ELF-1 (cell line): ENCODE results near the gene IQCE.
A peak's percentile ranks its signal among the peaks of the same experiment; 100 is the strongest.

Source experiments
- DNase-seq: peaks from one replicate; pipeline ENCODE4 v3.0.0-alpha.2; 2016; ENCODE audit warnings: low read depth, low spot score

The IQCE gene

DNA sequence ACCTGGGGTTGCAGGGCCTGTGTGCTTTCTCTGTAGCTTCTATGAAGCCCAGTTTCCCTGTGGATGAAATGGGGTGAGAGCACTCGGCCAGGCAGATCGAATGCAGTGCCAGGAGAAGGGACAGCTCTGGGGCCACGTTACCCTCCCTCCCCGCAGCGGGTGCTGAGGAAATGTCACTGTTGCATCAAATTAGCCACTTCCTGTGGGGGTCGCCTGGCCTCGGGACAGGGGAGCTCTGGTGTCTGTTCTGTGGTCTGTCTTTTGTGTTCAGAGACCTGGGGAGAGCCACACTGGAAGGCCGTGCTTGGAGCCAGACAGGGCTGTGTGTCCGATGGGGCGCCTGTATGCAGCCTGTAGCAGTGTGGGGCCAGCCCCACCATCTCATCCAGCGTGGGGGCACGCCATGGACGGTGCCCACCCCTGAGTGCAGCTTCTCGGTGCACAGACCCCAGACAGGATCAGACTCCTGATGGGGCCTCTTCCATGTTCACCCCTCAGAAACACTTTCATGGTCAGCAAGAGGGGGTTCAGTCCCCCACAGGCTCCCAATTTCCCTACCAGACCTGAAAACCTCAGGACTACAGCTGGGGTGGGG is 86.6 kb downstream of the IQCE start:
- DNase-seq = peak; percentile 55

DNA sequence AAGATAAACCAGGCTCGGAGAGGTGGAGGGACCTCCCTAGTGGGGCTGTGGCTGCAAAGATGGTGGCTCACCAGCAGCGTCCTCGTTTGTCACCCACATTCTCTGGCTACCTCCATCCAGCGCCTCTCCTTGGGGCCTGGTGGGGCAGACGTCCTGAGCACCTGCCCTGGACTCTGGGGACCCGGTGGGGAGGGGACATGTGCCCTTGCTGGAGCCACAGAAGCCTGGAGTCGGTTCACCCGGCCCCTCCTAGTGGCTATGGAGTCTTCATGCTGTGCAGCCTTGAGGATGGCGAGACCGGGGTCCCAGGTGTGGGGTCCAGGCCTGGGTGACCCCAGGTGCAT is 87.5 kb downstream of the IQCE start:
- DNase-seq = no peak

DNA sequence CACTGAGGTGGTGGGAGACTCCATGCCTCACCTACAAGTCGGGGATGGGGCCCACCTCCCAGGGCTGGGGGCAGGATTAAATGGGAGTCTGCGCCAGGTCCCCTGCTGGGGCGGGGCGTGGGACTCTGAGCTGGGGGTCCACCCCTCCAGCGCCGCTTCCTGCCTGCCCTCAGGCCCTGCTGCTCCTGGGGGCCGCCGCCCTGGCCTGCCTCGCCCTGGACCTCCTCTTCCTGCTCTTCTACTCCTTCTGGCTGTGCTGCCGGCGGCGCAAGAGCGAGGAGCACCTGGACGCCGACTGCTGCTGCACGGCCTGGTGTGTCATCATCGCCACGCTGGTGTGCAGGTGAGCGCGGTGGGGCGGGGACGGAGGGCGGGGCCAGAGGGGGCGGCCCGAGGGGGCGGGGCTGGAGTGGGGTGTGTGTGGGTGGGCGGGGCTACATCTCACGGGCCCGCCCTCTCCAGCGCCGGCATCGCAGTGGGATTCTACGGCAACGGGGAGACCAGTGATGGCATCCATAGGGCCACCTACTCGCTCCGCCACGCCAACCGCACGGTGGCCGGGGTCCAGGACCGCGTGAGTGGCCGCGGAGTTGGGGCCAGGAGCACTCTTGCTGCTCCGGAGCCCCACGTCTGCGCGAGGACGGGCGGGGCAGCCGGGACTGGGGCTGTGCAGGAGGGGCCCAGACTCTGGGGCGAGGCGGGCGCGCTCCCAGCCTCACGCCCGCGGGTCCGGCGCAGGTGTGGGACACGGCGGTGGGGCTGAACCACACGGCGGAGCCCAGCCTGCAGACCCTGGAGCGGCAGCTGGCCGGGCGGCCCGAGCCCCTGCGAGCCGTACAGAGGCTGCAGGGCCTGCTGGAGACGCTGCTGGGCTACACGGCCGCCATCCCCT is 88.1 kb downstream of the IQCE start:
- DNase-seq = peak; percentile 77

DNA sequence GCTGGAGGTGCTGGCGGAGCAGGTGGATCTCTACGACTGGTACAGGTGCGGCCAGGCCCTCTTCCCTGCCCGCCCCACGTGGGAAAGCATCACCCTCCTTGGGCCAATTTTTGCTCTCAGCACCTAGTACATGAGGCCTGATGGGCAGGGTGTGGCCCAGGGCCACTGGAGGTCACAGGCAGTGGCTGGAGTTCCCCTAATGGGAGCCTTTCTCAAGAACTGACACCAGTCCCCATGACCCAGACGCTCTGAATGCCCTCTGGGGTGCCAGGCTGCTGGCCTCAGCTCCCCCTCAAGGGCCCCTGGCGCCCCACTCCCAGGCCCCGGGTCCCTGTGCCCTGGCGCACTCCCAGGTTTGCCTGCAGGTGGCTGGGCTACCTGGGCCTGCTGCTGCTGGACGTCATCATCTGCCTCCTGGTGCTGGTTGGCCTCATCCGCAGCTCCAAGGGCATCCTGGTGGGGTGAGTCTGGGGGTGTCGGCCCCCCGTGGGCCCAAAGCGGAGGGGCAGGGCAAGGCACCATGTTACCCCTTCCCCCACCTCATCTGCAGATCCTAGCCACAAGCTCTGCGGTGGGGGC is 88.9 kb downstream of the IQCE start:
- DNase-seq = no peak

DNA sequence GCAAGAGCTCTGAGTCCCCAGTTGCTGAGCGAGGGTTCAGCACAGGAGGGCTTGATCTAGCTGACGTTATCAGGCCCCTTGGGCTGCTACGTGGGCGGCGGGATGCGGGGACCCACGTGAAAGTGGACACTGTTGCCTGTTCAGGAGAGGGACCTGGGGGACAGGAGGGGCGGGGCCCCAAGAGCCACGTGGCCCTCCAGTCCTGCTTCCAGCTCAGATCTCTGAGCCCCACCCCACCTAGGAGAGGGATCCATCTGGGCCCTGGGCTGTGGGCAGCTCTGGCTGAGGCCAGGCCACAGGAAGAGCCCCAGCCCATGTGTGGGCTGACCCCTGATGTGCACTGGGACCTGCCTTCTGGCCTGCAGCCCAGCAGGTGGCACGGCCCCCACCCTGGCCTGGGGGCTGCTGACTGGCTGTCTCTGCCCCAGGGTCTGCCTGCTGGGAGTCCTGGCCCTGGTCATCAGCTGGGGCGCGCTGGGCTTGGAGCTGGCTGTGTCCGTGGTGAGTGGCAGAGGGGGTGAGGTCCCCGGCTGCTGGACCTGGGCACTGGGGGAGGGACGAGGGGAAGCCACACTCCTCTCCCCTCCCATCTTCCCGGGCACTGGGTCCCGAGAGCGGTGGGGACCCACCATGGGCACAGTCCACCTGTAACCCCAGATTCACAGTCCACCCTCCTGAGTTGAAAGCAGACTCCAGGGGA is 90.5 kb downstream of the IQCE start:
- DNase-seq = no peak

DNA sequence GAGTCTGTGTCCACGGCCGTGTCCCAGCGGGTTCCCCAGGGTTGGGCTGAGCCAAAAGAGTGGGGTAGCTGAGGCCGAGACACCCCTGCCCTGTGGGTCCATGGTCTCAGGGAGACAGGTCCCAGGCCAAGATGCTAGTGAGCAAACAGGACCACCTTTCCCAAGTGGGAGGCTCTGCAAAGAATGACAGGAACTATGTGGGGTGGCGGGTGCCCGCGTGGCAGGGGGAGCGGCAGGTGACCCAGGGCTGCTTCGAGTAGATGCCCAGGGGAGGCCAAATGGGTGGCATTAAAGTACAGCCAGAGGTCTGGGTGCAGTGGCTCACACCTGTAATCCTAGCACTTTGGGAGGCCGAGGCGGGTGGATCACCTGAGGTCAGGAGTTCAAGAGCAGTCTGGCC is 91.2 kb downstream of the IQCE start:
- no peak for DNase-seq

DNA sequence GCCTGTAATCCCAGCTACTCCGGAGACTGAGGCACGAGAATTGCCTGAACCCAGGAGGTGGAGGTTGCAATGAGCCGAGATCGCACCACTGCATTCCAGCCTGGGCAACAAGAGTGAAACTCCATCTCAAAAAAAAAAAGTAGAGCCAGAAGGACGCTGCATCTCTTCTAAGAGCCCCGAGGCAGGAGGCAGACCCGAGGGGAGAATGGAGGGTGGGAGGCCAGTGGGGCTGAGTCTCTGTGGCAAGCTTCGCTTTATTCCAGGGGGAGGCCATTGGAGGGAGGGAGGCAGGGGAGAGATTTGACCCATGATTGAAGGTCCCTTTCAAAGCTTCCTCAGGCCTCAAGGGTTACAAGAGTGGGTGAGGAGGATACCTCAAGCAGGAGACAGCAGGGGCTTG is 91.7 kb downstream of the IQCE start:
- DNase-seq = no peak

DNA sequence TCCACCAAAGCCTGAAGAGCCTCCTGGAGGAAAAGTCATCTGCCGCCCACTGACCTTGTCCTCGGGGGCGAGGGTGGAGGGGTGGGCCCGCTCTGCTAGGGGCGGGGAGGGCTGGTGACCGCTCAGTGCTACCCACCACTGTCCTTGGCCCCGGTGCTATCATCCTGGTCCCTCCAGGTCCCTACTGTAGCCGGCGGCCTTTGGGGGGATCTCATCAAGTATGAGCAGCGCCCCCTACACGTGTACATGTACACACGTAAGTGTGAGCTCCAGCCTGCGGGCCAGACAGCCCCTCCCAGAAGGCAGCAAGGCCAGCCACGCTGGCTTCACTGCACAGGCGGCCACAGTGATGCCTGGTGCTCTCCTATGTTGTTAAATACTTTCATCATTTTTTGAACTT is 92.6 kb downstream of the IQCE start:
- no peak for DNase-seq

DNA sequence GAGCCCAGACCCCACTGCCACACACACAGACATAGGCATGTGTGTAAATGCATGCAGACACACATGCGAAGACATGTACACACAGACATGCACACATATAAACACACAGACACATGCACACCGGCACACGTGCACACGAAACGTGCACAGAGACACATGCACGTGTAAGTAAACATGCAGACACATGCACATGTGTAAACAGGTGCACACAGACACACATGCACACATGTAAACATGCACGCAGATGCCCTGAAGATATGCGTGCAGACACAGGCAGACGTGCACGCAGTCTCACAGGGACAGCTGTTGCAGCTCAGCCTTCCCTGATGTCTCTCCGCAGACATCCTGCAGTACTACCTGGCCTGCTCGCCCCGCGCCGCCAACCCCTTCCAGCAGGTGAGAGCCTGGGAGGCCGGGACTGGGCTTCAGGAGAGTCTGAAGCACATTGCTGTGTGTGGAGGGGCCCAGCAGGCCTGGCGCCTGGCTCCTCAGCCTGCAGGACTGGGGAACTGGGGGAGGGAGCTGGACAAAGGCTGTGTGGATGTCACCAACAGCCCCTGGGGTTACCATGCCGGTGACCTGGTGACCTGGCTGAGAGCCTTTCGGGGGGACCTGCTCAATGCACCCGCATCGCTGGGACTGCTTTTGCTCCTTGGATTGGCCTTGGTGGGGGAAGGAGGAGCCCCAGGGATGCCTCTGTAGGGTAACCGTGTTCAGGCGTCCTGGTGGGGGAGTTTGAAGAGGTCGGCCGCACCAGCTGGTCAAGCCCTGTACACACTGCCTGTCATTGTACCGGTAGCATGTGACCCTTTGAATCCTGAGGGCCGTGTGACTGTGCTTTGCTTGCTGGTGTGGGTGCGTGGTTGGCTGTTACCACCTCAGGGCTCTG is 93.3 kb downstream of the IQCE start:
- DNase-seq = no peak

DNA sequence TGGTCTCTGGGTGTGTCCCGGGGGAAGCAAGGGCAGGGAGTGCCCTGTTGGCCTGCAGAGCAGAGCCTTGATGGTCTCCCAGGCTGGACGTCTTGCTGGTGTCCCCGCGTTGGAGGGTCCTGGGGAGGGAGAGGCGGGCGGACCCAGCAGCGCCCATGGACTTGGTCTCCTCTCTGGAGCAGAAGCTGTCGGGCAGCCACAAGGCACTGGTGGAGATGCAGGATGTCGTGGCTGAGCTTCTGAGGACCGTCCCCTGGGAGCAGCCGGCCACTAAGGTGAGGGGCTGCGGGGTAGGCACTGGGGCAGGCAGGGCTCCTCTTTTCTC is 93.9 kb downstream of the IQCE start:
- DNase-seq = no peak

DNA sequence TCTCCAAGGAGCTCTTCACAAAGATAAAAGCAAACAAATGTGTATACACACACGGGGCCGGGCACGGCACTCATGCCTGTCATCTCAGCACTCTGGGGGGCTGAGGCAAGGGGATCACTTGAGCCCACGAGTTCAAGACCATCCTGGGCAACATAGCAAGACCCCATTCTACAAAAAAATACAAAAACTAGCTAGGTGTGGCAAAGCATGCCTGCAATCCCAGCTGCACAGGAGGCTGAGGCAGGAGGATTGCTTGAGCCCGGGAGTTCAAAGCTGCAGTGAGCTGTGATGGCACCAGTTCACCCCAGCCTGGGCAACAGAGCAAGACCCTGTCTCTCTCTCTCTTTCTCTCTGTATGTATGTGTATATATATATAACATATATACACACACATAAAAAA is 95.3 kb downstream of the IQCE start:
- DNase-seq = no peak

DNA sequence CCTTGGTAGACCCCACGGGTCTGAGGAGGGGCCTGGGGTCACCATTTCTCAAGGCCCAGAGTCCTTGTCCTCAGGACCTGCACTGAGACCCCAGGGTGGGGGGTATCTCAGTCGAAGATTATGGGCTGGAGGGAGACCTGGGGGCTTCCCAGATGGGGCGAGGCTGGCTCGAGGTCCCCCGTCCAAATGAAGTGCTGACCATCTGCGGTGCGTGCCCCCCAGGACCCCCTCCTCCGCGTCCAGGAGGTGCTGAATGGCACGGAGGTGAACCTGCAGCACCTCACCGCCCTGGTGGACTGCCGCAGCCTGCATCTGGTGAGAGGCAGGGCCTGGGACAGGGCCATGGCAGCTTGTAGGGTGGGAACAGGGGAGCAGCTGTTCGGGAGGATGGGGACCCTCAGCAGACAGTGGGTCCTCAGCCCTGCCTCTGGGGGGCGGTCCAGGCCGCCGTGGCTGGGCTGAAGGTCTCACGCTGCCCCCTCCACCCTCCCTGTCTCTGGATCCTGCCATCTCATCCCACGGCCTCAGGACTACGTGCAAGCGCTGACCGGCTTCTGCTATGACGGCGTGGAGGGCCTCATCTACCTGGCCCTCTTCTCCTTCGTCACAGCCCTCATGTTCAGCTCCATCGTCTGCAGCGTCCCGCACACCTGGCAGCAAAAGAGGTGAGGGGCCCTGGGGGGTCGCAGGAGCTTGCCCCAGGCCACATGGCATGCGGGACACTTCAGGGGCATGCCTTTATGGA is 97.3 kb downstream of the IQCE start:
- DNase-seq = no peak

DNA sequence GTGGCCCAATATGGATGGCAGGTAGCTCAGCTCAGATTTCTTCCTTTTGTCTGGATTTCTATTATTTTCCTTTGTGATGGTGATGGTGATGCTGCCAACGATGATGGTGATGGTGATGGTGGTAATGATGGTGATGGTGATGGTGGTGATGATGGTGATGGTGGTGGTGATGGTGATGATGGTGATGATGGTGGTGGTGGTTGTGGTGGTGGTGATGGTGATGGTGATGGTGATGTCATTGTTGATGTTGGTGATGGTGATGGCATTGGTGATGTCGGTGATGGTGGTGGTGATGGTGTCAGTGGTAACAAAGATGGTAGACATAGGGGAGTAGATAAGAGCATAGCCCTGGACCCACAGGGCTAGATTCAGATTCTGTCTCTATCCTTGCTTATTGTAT is 98.4 kb downstream of the IQCE start:
- no peak for DNase-seq

DNA sequence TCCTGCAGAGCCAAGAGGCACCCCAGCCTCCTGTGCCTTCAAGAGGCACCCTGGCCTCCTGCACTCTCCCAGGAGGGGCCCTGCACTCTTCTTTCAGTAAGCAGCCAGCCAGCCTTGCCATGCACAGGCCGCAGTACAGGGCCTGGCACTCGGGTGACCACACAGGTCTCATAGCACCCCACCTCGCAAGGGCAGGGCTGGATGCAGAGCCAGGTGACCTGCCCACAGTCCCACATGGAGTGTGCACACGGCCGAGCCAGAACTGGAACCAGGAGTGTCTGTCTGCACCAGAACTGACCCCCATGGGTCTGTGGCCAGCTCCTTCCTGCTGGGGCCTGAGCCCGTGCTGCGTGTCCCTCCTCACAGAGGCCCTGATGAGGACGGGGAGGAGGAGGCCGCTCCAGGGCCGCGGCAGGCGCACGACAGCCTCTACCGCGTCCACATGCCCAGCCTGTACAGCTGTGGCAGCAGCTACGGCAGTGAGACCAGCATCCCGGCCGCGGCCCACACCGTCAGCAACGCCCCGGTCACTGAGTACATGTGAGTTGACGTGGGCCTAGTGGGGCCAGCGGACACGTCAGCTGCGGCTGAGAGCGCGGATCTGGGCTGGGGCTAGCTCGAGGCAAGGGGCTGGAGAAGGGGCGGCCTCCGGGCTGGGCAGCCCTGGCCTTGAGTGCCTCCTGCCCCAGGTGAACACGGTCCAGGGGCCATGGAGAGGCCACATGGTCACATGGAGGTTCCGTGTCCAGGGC is 99.3 kb downstream of the IQCE start:
- no peak for DNase-seq

DNA sequence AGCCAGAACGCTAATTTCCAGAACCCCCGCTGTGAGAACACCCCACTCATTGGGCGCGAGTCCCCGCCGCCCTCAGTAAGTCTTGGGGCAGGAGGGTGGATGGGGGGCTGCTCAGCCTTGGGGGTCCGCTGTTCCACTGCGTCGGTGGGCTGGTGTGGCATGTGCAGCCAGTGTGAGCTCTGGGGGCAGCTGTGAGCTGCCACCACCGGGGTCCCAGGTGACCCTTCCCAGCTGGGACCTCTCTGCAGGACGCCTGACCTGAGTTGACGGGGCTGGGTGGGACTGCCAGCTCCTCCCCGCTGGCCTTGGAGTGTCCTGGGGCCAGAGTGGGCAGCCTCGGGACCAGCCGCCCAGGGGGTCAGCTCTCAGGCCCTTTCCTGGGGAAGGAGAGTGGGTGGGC is 100.2 kb downstream of the IQCE start:
- DNase-seq = no peak

DNA sequence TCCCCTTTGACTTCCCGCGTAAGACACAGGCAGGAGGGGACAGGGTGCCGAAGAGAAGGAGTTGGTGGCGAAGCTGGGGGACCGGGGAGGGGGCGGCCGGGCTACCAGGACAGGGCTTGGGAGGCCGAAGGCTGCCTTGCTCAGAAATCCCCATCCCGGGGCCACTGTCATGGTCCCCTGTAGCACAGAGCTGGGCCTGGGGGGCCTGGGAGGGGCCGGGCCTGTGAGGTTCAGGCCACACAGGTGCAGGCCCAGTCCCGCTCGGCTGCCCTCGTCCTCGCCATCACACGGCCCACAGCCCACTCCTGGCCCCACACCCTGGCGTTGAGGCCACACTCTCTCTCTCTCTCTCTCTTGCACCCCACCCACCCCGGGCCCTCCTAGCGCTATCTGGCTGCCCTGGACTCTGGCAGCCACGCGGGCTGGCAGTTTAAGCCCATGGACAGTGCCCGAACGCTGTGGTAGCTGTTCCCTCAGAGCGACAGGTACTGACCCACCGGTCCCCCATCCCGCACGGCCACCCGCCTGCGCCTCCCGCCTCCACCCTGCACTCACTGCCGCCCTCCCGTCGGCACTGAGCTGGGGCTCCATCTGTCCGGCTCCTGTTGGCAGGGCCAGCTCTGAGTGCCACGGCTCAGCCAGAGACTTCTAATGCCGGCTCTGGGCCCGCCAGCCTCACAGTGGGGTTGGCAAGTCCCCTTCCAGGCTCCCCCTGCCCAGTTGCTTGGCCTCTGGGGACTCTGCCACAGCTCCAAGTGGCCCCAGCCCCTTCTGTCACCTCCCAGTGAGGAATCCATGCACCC is 101.0 kb downstream of the IQCE start:
- no peak for DNase-seq

DNA sequence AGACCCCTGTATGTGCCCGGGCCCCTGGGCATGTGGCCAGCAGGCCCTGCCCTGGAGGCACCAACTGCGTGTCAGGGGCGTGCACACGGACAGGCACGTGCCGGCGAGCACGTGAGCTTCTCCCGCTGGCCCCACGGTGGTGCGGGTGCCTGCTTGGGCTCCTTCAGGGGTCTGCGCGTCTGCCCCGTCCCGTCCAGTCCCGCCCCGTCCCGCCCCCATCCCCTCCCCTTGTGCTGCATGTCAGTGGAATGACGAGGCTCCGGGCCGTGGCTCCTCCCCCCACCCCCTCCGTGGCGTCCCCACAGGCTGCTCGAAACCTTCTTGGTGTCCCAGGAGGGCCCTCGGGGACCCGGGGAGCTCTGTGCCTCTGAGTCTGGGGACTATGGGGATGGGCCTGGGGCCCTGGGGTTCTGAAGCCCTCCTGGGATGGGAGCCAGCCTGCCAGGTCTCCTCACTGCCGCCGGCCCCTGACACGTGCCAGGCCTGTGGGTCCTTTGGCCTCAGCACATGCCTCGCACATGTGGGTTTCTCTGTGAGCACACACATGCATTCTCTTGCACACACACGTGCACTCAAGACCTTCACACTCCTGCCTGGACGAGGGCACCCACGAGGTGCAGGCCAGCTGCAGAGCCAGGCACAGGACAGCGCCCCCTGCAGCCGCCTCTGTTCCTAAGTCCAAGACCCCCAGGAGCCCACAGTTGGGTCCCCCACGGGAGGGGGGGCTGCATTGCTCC is 101.7 kb downstream of the IQCE start:
- no peak for DNase-seq

DNA sequence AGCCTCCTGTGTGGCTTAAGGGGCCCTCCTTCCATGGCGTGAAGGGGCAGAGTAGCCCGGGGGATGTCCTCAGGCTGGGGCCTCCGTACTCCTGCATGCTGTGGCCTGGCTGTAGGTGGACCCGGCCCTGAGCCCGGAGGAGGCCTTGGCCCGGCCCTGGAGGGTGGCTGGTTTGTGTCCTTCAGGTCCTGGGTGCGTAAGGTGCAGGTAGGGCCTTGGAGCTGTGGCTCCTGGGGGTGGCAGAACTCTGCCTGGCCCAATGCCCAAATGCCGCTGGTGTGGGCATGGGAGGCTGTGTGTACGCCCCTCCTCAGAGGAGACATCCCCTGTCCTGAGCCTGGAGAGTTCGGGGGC is 102.3 kb downstream of the IQCE start:
- DNase-seq = no peak
